Progenitor cell of endocrine pancreas (in vitro differentiated cells): ENCODE results near the gene CKAP4. TPM values are rescaled to one million over a fixed set of nuclear protein-coding genes. Genes with fewer than 3 reads are reported as not detected.

Experiments
- DNase-seq: peaks from one replicate; pipeline ENCODE4 v3.0.0; 2021; ENCODE audit warnings: low spot score; ENCODE audit not compliant: unreplicated experiment
- H3K27ac Mint-ChIP-seq: 2 replicates; pipeline ENCODE4 v1.8.0; 2021; ENCODE audit warnings: mild to moderate bottlenecking, moderate library complexity, mixed read lengths
- H3K27me3 Mint-ChIP-seq: 2 replicates; pipeline ENCODE4 v1.8.0; 2021; ENCODE audit warnings: mixed read lengths
- H3K36me3 Mint-ChIP-seq: 2 replicates; pipeline ENCODE4 v1.8.0; 2022; ENCODE audit warnings: mixed read lengths; ENCODE audit not compliant: insufficient read depth
- H3K4me1 Mint-ChIP-seq: 2 replicates; pipeline ENCODE4 v1.8.0; 2021; ENCODE audit warnings: low read depth, mixed read lengths
- H3K4me3 Mint-ChIP-seq: 2 replicates; pipeline ENCODE4 v1.8.0; 2021; ENCODE audit warnings: low read depth, mild to moderate bottlenecking, moderate library complexity, mixed read lengths
- H3K9me3 Mint-ChIP-seq: 2 replicates; pipeline ENCODE4 v1.8.0; 2021; ENCODE audit warnings: low read depth, mixed read lengths
- CTCF ChIP-seq: fragments of 200-600 bp; sonication (generic); IDR thresholded peaks from one replicate; pipeline ENCODE4 v1.5.0; 2021; ENCODE audit warnings: antibody characterized with exemption, mild to moderate bottlenecking; ENCODE audit not compliant: unreplicated experiment
- total RNA-seq: library from RNA; stranded (reverse); gene quantifications from 2 replicates; pipeline ENCODE4 v1.2.1, GENCODE V29; 2021

The CKAP4 gene
- total RNA-seq, 1 donor from 2014 or later: 102 TPM

DNA sequence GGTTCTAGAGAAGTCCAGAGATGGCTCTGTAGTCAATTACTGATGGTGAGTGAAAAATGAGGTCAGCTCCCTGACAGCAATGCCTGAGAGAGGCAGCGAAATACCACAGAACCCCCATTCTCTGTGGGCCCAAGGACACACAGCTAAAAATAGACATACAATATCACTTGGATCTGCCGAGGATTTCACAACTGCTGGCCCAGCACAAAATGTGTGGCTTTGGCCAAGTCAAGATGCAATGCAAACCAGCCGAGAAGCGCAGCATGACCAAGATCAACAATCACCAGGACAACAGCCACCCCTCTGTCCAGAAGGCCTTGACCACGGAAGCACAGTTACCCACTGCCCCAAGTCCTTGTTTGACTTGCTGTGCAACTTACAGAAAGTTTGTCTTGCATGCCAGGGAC, 52.2 kb downstream of the CKAP4 start:
- no peak for TF ChIP-seq CTCF
- no peak overlapping the region for H3K27ac Mint-ChIP-seq
- no peak overlapping the region for H3K4me3 Mint-ChIP-seq

DNA sequence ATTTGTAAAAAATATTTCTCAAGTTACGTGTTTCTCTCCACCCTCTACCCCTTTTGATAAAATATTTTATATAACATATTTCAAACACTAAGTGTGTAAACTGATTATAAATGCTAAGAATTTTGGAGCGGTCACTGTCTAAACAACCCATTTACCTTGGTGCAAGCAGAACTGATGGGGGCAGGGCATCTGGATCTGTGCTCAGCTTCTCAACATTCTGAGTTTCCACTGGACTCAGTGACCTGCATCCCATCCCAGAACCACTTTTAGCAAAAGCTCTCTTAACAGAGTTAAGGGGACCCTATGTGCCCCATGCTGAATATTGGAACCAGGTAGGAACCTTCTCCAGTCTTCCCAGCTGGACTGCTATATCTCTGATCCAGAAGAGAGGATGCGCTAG, 53.5 kb downstream of the CKAP4 start:
- DNase-seq: no peak
- Mint-ChIP-seq H3K9me3 (no peaks in the 10 kb centered on the region), H3K36me3 (no peaks in the 10 kb centered on the region), H3K27me3 (peaks cover 16% of the 10 kb centered on the region), H3K27ac (no peak overlapping the region), H3K4me3 (no peak overlapping the region), H3K4me1 (peaks cover 2% of the 10 kb centered on the region)
- TF ChIP-seq CTCF: no peak

More for the DNA sequence above, 52.2 kb downstream of the CKAP4 start:
- H3K9me3 Mint-ChIP-seq: no peaks in the 10 kb centered on the region
- H3K4me1 Mint-ChIP-seq: peaks cover 2% of the 10 kb centered on the region
- H3K36me3 Mint-ChIP-seq: no peaks in the 10 kb centered on the region
- H3K27me3 Mint-ChIP-seq: peaks cover 16% of the 10 kb centered on the region
- DNase-seq: no peak

DNA sequence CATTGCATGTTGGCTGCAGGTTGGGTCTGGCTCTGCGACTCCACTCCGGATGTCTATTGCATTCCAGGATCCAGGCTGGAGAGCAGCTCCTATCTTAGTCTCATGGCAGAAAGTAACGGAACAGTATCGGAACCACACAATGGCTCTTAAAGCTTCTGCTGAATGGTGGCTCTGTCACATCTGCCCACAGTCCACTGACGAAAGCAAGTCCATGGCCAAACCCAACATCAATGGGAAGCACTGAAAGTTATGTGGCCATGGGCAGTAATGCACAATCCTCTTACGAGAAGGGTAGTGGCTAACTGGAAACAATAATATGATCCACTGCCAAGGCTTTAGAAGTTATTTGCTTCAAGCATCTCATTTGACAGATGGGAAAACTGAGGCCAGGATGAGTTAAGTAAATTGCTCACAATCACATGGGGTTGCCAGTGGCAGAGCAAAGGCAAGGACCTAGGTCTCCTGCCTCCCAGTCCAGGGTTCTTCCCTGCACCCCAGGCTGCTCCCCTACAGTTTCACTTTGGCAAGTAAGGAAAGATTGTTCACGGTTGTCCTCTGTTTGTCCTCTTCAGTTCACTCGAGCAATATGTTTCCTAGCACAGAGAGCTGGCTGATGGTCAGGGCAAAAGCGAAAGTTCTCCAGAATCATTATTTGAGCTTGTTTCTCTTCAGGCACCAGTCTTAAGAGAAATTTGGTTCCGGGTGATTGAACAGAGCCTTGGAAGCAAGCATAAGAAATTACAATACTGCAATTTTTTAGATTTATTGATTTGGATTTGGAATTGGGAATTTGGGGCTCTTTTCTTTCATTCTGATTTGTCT, 54.2 kb downstream of the CKAP4 start:
- no peak for DNase-seq
- peaks cover 16% of the 10 kb centered on the region for H3K27me3 Mint-ChIP-seq
- no peak for TF ChIP-seq CTCF
- H3K4me1 Mint-ChIP-seq: peaks cover 2% of the 10 kb centered on the region
- H3K27ac Mint-ChIP-seq: no peak overlapping the region
- H3K4me3 Mint-ChIP-seq: no peak overlapping the region
- H3K36me3 Mint-ChIP-seq: no peaks in the 10 kb centered on the region
- no peaks in the 10 kb centered on the region for H3K9me3 Mint-ChIP-seq

DNA sequence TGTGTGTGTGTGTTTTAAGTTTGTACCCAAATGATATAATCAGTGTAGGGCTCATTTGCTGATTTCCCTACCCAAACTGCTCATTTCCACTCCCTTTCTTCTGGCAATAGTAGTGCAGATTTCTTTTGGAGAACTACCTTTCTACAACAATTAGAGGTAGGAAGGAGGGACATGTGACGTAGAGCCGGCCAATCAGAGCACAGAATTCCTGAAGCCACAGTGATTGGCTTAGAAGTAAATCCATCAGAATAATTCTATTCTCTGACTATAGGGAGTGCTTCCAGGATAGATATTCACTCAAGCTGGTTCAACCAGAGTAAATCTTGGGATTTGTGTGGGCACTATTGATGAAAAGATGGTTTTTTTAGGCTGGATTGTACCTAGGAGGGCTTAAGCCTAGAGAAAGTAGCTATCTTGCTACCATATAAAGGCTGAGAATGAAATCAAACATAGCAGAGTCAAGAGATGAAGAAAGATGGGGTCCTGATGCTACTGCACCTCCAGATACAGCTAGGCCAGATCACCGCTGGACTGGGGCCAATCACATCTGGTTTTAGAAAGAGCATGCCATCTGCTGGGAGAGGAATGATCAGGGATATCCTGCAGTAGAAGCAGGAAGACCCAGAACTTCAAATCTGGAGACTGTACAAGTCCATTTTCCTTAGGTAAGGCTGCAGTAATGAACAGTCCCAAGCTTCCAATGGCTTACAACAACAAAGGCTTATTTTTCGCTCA, 55.0 kb downstream of the CKAP4 start:
- no peak for DNase-seq
- H3K36me3 Mint-ChIP-seq: no peaks in the 10 kb centered on the region
- H3K27ac Mint-ChIP-seq: no peak overlapping the region
- no peak overlapping the region for H3K4me3 Mint-ChIP-seq
- H3K27me3 Mint-ChIP-seq: peaks cover 12% of the 10 kb centered on the region
- TF ChIP-seq CTCF: no peak
- peaks cover 5% of the 10 kb centered on the region for H3K4me1 Mint-ChIP-seq
- H3K9me3 Mint-ChIP-seq: no peaks in the 10 kb centered on the region

DNA sequence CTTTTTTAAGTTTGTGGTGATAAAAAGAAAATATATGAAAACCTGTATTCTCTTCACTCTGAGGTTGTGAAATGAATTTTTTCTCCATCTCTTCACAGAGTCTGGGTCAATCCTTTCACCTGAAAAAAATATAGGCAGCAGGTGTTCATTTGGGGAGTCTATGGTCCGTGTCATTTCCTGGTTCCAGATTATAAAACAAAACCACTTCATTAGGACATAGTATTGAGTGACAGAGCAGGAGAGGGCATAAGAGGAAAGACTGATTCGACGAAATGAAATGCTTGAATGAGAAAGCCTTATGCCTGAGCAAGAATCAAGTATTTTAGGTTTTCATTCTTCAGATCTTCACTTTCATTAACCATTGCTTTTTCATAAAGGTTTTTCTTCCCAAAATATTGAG, 57.2 kb downstream of the CKAP4 start:
- peaks cover 9% of the 10 kb centered on the region for H3K4me1 Mint-ChIP-seq
- H3K9me3 Mint-ChIP-seq: no peaks in the 10 kb centered on the region
- no peak overlapping the region for H3K27ac Mint-ChIP-seq

More for the DNA sequence above, 57.2 kb downstream of the CKAP4 start:
- DNase-seq: no peak
- no peak for TF ChIP-seq CTCF
- Mint-ChIP-seq H3K4me3 (no peak overlapping the region), H3K27me3 (peaks cover 2% of the 10 kb centered on the region), H3K36me3 (no peaks in the 10 kb centered on the region)
